HG03097 (cell line): ENCODE measurements around the gene GFY.
"Not testable (repeated sequence)": the region's sequence is repeated elsewhere in the genome, so short reads cannot be mapped to it uniquely, and the experiment has no call there.

Experiments used
- ATAC-seq: cut with Tn5 transposase; IDR thresholded peaks from one replicate; pipeline ENCODE4 v1.9.1; 2021; ENCODE audit not compliant: unreplicated experiment, low FRiP score

The GFY gene

DNA sequence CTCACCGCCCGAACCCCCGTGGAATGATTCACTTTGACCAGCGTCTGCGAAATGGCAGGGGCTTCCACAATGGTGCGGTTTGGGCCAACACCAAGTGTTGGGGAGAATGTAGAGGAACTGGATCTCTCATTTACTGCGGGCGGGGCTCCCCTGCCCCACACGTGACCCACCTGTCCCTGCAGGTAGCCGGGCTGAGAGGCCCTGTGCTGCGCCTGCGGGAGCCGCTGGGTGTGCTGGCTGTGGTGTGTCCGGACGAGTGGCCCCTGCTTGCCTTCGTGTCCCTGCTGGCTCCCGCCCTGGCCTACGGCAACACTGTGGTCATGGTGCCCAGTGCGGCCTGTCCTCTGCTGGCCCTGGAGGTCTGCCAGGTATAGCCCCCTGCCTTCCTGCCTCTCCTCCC is 43.0 kb downstream of the GFY start:
- ATAC-seq = no peak

DNA sequence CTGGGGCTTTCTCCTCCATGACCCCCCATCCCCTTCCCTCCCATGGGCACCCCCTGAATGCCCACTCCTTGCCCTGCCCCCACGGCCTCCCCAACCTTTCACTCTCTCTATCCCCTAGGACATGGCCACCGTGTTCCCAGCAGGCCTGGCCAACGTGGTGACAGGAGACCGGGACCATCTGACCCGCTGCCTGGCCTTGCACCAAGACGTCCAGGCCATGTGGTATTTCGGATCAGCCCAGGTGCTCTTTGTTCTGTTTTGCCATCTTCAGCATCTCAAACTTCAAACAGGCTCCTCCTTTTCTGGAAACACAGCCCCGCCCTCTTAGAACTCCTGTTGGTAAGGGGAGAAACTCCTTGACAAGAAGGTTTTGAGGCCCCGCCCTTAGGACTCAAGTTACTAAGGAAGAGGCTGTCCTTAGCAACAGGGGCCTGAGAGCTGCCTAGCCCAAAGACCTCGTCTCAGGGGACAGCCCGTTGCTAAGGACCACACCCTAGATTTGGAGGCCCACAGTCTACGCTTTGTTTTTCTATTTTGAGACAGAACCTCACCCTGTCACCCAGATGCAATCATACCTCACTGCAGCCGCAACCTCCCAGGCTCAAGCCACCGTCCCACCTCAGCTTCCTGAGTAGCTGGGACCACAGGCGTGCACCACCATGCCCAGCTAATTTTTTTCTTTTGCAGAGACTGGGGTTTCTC is 43.7 kb downstream of the GFY start:
- ATAC-seq = peak; percentile 54

DNA sequence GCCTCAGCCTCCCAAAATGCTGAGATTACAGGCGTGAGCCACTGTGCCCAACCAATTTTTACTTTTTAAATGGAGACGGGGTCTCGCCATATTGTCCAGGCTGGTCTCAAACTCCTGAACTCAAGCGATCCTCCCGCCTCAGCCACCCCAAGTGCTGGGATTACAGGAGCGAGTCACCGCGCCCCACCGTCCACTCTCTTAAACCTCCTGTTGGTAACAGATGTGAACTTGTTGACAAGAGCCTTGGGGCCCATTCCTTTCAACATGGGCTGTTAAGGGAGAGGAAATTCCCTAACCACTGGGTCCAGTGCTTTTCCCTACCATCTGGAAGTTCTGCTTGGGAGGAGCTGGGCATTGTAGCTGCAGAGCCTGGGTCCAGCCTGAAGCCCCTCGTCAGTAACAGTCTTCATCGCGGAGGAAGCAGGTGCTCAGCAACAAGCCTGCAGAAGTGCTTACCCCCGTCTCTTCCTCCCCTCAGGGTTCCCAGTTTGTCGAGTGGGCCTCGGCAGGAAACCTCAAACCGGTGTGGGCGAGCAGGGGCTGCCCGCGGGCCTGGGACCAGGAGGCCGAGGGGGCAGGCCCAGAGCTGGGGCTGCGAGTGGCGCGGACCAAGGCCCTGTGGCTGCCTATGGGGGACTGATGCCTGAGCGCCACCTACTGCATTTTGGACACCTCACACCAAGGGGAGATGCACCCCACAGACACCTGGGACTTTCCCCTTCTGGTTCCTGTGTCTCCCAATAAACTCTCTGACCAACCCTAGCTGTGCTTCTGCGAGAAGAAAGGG is 44.8 kb downstream of the GFY start:
- ATAC-seq = peak; percentile 43

DNA sequence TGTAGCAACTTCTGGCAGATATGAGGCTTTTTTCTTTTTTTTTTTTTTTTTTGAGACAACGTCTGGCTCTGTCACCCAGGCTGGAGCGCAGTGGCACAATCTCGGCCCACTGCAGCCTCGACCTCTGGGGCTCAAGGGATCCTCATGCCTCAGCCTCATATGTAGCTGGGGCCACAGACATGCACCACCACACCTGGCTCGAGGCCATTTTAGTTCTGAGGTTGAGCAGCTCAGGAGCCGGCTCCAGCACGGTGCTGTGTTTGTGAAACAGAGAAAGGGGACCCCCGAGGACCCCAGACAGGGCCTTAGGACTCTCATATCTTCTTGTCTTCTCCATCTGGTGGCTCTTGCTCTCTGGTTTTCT is 45.4 kb downstream of the GFY start:
- no peak for ATAC-seq

DNA sequence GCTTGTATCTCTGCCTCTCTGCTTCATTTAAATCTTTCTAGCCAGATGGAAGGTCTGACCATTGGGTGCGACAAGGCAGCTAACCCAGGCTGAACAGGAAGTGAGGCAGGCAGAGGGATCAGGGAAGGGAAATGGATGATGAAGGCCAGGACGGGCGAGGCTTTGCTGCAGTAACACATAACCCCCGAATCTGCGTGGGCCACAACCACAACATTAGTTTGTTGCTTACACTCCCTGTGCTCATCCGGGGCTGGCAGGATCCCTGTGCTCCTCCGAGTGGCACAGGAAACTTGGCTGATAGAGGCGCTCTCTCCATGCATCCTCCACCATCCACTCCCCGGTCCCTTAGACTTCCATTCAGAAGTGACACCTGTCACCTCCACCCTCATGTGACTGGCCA is 47.7 kb downstream of the GFY start:
- no peak for ATAC-seq

DNA sequence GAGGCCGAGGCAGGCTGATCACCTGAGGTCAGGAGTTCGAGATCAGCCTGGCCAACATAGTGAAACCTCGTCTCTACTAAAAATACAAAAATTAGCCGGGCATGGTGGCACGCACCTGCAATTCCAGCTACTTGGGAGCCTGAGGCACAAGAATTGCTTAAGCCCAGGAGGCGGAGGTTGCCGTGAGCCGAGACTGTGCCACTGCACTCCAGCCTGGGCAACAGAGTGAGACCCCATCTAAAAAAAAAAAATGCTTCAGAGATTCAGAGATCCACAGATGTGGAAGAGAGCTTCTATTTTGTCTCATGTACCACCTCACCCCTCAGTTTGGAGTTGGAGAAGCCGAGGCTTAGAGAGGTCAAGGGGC is 48.3 kb downstream of the GFY start:
- not testable (repeated sequence) for ATAC-seq

DNA sequence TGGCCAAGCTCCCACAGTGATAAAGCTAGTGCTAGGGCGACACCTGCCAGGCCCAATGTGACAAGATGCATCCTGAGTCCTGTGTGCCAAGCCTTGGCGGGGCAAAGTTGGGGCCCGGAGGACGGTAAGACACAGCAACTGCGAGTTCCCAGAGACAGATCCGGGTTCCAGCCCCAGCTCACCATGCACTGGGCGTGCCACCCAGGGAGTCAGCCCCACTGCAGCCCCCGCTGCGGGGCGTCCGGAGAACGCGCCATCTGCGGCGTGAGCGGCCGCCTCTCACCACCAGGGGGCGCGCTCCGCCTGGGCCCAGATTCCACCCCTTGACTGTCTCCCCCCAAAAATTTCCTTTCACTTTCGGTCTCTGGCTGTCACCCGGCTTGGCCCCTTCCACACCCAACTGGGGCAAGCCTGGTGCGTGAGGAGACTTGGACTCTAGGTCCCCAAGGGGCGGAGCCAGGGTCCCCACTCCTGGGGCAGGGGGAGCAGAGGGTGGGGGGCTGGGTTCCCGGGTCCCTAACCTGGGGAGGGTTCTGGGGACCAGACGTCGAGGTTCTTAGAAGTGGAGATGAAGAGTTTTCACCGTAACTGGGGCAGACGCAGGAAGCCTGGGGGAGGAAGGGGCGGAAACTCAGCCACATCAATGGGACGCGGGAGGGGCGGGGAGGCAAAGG is 48.8 kb downstream of the GFY start, which contains the start of gene FLT3LG:
Gene FLT3LG, plus strand, starts transcription at position 348 of the 674 bp plus-strand sequence. CDS start 425 bp downstream, outside the sequence.
- peak; percentile 60 for ATAC-seq

DNA sequence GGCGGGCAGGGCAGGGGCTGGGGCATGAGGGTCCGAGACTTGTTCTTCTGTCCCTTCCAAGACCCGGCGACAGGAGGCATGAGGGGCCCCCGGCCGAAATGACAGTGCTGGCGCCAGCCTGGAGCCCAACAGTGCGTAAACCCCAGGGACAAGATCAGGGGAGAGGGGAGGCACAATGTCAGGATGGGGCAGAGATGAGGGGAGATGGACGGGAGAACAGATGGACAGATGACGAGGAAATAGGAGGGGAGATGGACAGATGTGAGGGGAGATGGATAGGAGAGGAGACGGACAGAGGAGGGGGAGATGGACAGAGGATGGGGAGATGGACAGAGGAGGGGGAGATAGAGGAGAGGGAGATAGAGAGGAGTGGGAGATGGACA is 49.3 kb downstream of the GFY start:
- no peak for ATAC-seq

DNA sequence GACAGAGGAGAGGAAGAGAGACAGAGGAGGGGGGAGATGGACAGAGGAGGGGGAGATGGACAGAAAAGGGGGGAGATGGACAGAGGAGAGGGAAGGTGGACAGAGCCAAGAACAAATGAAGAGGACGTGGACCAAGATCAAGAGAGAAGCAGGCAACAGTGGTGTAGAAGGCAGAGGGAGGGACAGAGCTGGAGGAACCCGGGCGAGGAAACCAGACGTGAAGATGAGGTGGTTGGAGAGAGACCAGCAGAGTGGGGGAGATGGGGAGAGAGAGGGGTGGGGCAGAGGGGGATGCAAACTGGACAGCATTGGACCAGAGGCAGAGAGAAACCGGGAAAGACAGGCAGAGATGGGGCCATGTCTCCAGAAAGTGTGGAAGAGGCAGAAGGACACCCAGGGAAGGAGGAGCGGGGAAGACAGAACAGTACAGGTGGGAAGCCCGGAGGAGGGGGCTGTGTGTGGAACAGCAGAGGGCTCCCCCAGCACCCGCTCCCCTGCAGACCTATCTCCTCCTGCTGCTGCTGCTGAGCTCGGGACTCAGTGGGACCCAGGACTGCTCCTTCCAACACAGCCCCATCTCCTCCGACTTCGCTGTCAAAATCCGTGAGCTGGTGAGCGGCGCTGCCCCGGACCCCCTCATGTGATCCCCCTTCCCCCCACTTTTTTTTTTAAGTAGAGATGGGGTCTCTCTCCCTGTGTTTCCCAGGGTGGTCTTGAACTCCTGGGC is 50.2 kb downstream of the GFY start:
- ATAC-seq = no peak

DNA sequence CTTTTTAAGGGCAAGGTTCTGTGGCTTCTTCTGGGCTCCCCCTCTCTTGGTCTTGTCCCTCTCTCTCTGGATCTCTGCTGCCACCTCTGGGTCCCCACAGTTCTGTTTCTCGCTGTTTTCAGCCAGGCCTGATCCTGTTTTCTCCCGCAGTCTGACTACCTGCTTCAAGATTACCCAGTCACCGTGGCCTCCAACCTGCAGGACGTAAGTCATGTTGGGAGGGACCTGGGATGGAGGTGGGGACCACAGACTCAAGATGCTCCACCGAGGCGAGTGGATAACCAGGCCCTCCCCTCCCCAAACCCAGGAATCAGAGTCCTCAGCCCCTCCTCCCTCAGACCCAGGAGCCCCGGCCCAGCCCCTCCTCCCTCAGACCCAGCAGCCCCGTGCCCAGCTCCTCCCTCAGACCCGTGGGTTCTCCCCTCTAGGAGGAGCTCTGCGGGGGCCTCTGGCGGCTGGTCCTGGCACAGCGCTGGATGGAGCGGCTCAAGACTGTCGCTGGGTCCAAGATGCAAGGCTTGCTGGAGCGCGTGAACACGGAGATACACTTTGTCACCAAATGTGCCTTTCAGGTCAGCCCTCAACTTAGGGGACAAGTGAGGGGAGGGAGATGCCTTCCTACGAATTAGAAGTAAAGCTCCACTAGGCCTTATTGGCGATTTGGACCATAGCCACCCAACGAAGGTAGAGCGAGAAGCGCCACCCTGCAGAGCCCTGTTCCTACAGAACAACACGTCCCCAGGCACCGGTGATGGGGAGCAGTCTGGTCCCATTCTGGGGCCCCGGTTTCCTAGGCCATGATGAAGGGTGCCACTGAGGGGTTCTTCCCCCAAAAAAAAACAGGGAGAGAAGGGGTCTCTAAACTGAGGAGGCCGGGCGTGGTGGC is 51.0 kb downstream of the GFY start:
- no peak for ATAC-seq
